Astrocyte of the cerebellum (primary cell): Measurements from ENCODE around the gene UBE2L3.

Experiments
- DNase-seq: peaks from one replicate; pipeline ENCODE4 v3.0.0-alpha.2; 2011; ENCODE audit warnings: low read depth
- H3K4me3 ChIP-seq: 2 replicates; pipeline ENCODE4 v1.5.1; 2011; ENCODE audit warnings: mild to moderate bottlenecking, low read depth, low read length, moderate library complexity
- in situ Hi-C: cut with HindIII; loops from 2 replicates; pipeline ENCODE4 v1.10.0; 2017; ENCODE audit warnings: low sequenced_read_pairs
- TF ChIP-seq, protein P1 (sequence below): IDR thresholded peaks from 2 replicates; pipeline ENCODE4 v1.5.1; 2012; ENCODE audit warnings: low read length, low read depth, moderate library complexity, mild to moderate bottlenecking; ENCODE audit errors: missing control alignments

UBE2L3 gene

GRCh38 chr22:21659864-21660525 is 92.5 kb downstream of the UBE2L3 start:
- in situ Hi-C loops = no loop called here
- TF ChIP-seq, protein P1, sequence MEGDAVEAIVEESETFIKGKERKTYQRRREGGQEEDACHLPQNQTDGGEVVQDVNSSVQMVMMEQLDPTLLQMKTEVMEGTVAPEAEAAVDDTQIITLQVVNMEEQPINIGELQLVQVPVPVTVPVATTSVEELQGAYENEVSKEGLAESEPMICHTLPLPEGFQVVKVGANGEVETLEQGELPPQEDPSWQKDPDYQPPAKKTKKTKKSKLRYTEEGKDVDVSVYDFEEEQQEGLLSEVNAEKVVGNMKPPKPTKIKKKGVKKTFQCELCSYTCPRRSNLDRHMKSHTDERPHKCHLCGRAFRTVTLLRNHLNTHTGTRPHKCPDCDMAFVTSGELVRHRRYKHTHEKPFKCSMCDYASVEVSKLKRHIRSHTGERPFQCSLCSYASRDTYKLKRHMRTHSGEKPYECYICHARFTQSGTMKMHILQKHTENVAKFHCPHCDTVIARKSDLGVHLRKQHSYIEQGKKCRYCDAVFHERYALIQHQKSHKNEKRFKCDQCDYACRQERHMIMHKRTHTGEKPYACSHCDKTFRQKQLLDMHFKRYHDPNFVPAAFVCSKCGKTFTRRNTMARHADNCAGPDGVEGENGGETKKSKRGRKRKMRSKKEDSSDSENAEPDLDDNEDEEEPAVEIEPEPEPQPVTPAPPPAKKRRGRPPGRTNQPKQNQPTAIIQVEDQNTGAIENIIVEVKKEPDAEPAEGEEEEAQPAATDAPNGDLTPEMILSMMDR = no peak
- no peak for DNase-seq
- no peak overlapping the region for H3K4me3 ChIP-seq

DNA sequence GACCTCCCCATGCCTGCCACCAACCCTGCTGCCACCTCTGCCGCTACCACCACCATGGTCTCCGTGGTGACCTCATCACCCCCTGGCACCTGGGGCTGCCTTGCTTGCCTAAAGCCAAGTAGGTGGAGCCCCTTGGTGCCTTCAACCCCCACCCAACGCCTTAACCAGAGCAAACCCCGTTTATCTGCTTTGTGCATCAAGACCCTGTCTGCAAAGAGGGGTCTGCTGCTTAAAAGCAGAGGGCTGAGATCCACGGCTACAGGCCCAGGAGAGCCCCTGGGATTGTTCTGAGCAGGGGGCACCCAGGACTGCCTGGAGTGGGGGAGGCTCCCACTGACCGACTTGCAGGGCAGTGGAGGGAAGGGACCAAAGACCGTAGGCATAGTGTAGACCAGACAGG is 93.4 kb downstream of the UBE2L3 start:
- no peak for DNase-seq
- TF ChIP-seq, protein P1 = no peak
- in situ Hi-C loops = no loop called here
- no peak overlapping the region for H3K4me3 ChIP-seq

DNA sequence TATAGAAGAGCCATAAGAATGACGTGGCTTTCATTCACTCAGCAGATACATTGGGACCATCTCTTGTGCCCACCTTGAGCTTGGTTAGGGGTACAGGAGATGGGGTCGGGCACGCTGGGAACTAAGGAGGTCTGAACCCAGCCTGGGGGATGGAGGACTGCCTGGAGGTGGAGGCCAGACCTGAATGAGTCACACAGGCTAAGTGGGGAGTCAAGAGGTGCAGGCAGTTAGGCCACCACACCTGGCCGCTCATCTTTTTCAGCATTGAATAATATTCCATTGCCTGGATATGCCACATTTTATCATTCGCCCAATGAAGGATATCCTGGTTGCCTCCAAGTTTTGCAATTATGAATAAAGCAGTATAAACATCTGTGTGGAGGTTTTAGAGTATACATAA is 94.5 kb downstream of the UBE2L3 start:
- TF ChIP-seq, protein P1 = no peak
- H3K4me3 ChIP-seq = no peak overlapping the region
- in situ Hi-C loops = no loop called here
- no peak for DNase-seq

DNA sequence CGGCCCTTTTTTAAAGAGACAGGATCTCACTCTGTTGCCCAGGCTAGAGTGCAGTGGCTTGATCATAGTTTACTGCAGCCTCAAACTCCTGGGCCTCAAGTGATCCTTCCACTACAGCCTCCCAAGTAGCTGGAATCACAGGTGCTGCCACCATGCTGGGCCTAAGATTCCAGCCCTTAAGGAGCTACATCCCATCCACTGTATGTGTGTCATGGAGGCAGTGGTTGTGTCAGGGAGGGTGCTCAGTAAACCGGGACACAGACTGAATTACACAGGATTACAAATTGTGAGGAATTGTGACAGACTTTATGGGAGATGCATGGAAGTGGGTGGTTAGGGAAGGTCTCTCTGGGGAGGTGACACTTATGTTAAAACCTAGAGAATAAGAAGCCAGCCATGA is 96.2 kb downstream of the UBE2L3 start:
- H3K4me3 ChIP-seq = no peak overlapping the region
- no peak for DNase-seq
- TF ChIP-seq, protein P1 = no peak
- in situ Hi-C loops = no loop called here

GRCh38 chr22:21665047-21665851 is 97.7 kb downstream of the UBE2L3 start:
- in situ Hi-C loops = no loop called here
- TF ChIP-seq, protein P1 = no peak
- DNase-seq = no peak
- peak overlapping the region; percentile 96 for H3K4me3 ChIP-seq

GRCh38 chr22:21666786-21667185 is 99.3 kb downstream of the UBE2L3 start:
- DNase-seq = no peak
- peak overlapping the region; percentile 96 for H3K4me3 ChIP-seq
- TF ChIP-seq, protein P1 = no peak
- in situ Hi-C loops = no loop called here
